Hepatocyte (in vitro differentiated cells): ENCODE measurements around the gene EXOC1L.

Experiments used
- CTCF ChIP-seq: fragments of 200-600 bp; sonication (generic); IDR thresholded peaks from 2 replicates; pipeline ENCODE4 v1.5.1; 2016; ENCODE audit warnings: antibody characterized with exemption, mild to moderate bottlenecking; ENCODE audit not compliant: poor library complexity
- EZH2 ChIP-seq: fragments of 200-600 bp; sonication (generic); IDR thresholded peaks from 2 replicates; pipeline ENCODE4 v1.6.1; 2016; ENCODE audit warnings: antibody characterized with exemption, mild to moderate bottlenecking, borderline replicate concordance
- EZH2phosphoT487 ChIP-seq: fragments of 200-600 bp; sonication (generic); IDR thresholded peaks from one replicate; pipeline ENCODE4 v1.6.1; 2018; ENCODE audit warnings: antibody characterized with exemption, mild to moderate bottlenecking, low read depth, moderate library complexity; ENCODE audit not compliant: unreplicated experiment, severe bottlenecking

- TF ChIP-seq CTCF (no peak), EZH2 (no peak), EZH2phosphoT487 (no peak)
Observed at GRCh38 chr4:55864577-55865223, 45.1 kb downstream of the EXOC1L start.
